CD14-positive monocyte (primary cell): ENCODE measurements around the gene UBAC1. TPM values are rescaled to one million over a fixed set of nuclear protein-coding genes. Genes with fewer than 3 reads are reported as not detected.

ENCODE experiments used
- DNase-seq, 3 donors: peaks; one replicate each; pipeline ENCODE4 v3.0.0-alpha.2; 2011 to 2022
- H2AFZ ChIP-seq: 2 replicates; pipeline ENCODE4 v1.6.0; 2012; ENCODE audit warnings: mild to moderate bottlenecking, low read depth, low read length, inconsistent platforms; ENCODE audit not compliant: insufficient read depth, poor library complexity, severe bottlenecking
- H3K27ac ChIP-seq, 2 donors: 1 replicate in 1 of 2; 2 replicates in 1 of 2; pipeline ENCODE4 v1.5.1; 2012 to 2013; ENCODE audit warnings: low read length in 2 of 2, control low read depth in 1 of 2, inconsistent platforms in 1 of 2, low read depth in 1 of 2, mild to moderate bottlenecking in 1 of 2
- H3K27me3 ChIP-seq, 2 donors: one replicate each; pipeline versions ENCODE4 v1.6.0 to v1.6.1; 2011 to 2013; ENCODE audit warnings: low read length in 2 of 2; ENCODE audit not compliant: control insufficient read depth in 2 of 2, insufficient read depth in 2 of 2
- H3K36me3 ChIP-seq, 2 donors: replicated peaks in 1 of 2; 1 replicate in 1 of 2; 2 replicates in 1 of 2; pipeline versions ENCODE4 v1.5.1 to v1.6.1; 2012 to 2013; ENCODE audit warnings: low read length in 2 of 2, control low read depth in 1 of 2, inconsistent platforms in 1 of 2, mild to moderate bottlenecking in 1 of 2; ENCODE audit not compliant: insufficient read depth in 2 of 2, control insufficient read depth in 1 of 2
- H3K4me1 ChIP-seq, 2 donors: 1 replicate in 1 of 2; 2 replicates in 1 of 2; pipeline versions ENCODE4 v1.5.1 to v1.6.1; 2012 to 2013; ENCODE audit warnings: low read length in 2 of 2, control low read depth in 1 of 2, inconsistent platforms in 1 of 2, mild to moderate bottlenecking in 1 of 2, moderate library complexity in 1 of 2; ENCODE audit not compliant: insufficient read depth in 2 of 2, control insufficient read depth in 1 of 2
- H3K4me2 ChIP-seq: replicated peaks from 2 replicates; pipeline ENCODE3; 2012; ENCODE audit warnings: low read length, moderate library complexity, mild to moderate bottlenecking; ENCODE audit not compliant: poor library complexity, severe bottlenecking; ENCODE audit errors: extremely low read depth
- H3K4me3 ChIP-seq, 3 experiments: fragments of 200-600 bp in 1 of 3; sonication (generic) in 1 of 3; replicated peaks in 1 of 3; 1 replicate in 2 of 3; 2 replicates in 1 of 3; pipeline ENCODE4 v1.5.1; 2011 to 2013; ENCODE audit warnings: low read length in 3 of 3, mild to moderate bottlenecking in 3 of 3, control low read depth in 2 of 3, low read depth in 2 of 3, inconsistent platforms in 1 of 3, moderate library complexity in 1 of 3
- H3K79me2 ChIP-seq: 2 replicates; pipeline ENCODE4 v1.6.0; 2012; ENCODE audit warnings: mild to moderate bottlenecking, control low read depth, inconsistent platforms, low read length, moderate library complexity; ENCODE audit not compliant: insufficient read depth
- H3K9ac ChIP-seq: 2 replicates; pipeline ENCODE4 v1.6.0; 2017; ENCODE audit warnings: low read length, mild to moderate bottlenecking; ENCODE audit not compliant: insufficient read depth, poor library complexity, severe bottlenecking
- H3K9me3 ChIP-seq, 2 donors: replicated peaks in 1 of 2; 1 replicate in 1 of 2; 2 replicates in 1 of 2; pipeline versions ENCODE4 v1.5.1 to v1.6.1; 2012 to 2013; ENCODE audit warnings: low read length in 2 of 2, control low read depth in 1 of 2; ENCODE audit not compliant: control insufficient read depth in 1 of 2, insufficient read depth in 1 of 2
- H4K20me1 ChIP-seq: 2 replicates; pipeline ENCODE4 v1.6.0; 2012; ENCODE audit warnings: mild to moderate bottlenecking, low read length, control low read depth, moderate library complexity; ENCODE audit not compliant: insufficient read depth
- H3K27ac Mint-ChIP-seq, 7 donors: one replicate each; pipeline ENCODE4 v1.8.0; 2020; ENCODE audit warnings: mild to moderate bottlenecking in 7 of 7, mixed read lengths in 7 of 7, moderate library complexity in 6 of 7, inconsistent platforms in 2 of 7
- H3K27me3 Mint-ChIP-seq, 3 donors: one replicate each; pipeline ENCODE4 v1.8.0; 2021 to 2022; ENCODE audit warnings: low read depth in 3 of 3, mild to moderate bottlenecking in 3 of 3, mixed read lengths in 3 of 3, moderate library complexity in 3 of 3, inconsistent platforms in 1 of 3
- H3K36me3 Mint-ChIP-seq, 2 donors: one replicate each; pipeline ENCODE4 v1.8.0; 2020; ENCODE audit warnings: mixed read lengths in 2 of 2, inconsistent platforms in 1 of 2, mild to moderate bottlenecking in 1 of 2
- H3K4me1 Mint-ChIP-seq: one replicate; pipeline ENCODE4 v1.8.0; 2020; ENCODE audit warnings: mild to moderate bottlenecking, mixed read lengths
- H3K4me3 Mint-ChIP-seq, 2 donors: one replicate each; pipeline ENCODE4 v1.8.0; 2020; ENCODE audit warnings: mild to moderate bottlenecking in 2 of 2, mixed read lengths in 2 of 2, moderate library complexity in 1 of 2
- H3K9me3 Mint-ChIP-seq, 7 donors: one replicate each; pipeline ENCODE4 v1.8.0; 2020 to 2022; ENCODE audit warnings: mixed read lengths in 7 of 7, mild to moderate bottlenecking in 6 of 7, moderate library complexity in 6 of 7, inconsistent platforms in 2 of 7
- WGBS: methylation state at CpG from one replicate; pipeline ENCODE4 v1.1.5; 2013; ENCODE audit warnings: missing lambda C conversion rate; ENCODE audit not compliant: insufficient coverage; 5-methylcytosine and 5-hydroxymethylcytosine counted together
- intact Hi-C, 2 donors: fragments of 100-400 bp; cut with micrococcal nuclease; formaldehyde crosslinking; loops; one replicate each; pipeline versions ENCODE4 v1.15.0 to v1.15.1; 2023
- polyA plus RNA-seq, 3 donors: library from polyadenylated mRNA; depleted of rRNA in 1 of 3; unstranded in 2 of 3; stranded (reverse) in 1 of 3; fragments of 300-500 nt in 2 of 3; fragments of >200 nt in 1 of 3; fragmentation: Illumina TruSeq in 2 of 3; gene quantifications; 1 replicate in 2 of 3; 2 replicates in 1 of 3; pipeline ENCODE4 v1.2.3, GENCODE V29; 2012 to 2021
- TF ChIP-seq, protein P1 (sequence below): fragments of 200-600 bp; IDR thresholded peaks from one replicate; pipeline ENCODE4 v1.8.0; 2022; ENCODE audit warnings: antibody characterized with exemption, mild to moderate bottlenecking

Gene UBAC1
- polyA plus RNA-seq, 3 donors: 35.8 to 63.1 (median 52.5) TPM

DNA sequence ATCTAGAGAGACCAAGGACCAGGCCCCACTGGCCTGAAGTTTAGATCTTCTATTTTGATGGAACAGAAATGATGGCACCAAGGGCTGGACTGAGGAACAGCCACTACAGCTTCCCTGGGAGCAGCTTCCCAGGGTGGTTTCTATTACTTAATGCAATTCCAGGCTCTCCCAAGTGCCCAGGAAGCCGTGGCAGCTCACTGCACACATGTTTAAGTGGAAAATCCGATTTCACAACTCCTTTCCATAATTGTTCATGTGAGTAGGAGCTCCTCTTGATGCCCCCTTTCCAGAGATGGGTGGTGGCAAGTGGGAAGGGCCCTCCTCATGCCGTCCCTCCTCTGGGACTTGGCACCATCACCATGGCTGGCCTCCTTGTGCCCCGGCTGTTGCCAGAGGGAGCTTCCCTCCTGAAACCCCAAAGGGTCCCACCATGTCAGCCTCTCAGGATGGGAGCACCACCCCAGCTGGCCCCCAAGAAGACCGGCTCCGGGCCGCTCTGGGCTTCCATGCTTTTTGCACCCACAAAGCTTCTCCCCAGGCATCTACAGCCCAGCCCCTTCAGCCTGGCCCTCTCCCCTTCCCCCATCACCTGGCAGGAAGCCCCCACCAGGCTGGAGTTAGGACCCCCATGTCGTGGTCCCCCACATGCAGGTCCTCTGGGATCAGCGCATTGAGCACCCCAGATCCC is 9.1 kb upstream of the UBAC1 start:
- Histone ChIP-seq H4K20me1 (no peaks in the 10 kb centered on the region), H3K4me1 (peaks cover 44 to 49% of the 10 kb centered on the region in 2 donors), H3K79me2 (no peaks in the 10 kb centered on the region), H3K4me3 (no peak overlapping the region), H3K36me3 (no peaks in the 10 kb centered on the region), H3K27ac (peak overlapping the region in 1 of 2 donors; percentile 56), H3K9me3 (no peaks in the 10 kb centered on the region), H3K4me2 (no peak overlapping the region), H3K27me3 (no peaks in the 10 kb centered on the region), H2AFZ (no peak overlapping the region), H3K9ac (no peak overlapping the region)
- peaks cover 46% of the 10 kb centered on the region for H3K4me1 Mint-ChIP-seq
- no peaks in the 10 kb centered on the region for H3K36me3 Mint-ChIP-seq
- intact Hi-C loops: no loop called here
- peak overlapping the region in 6 of 7 donors; percentile 78 to 93 (median 90) for H3K27ac Mint-ChIP-seq
- DNase-seq: no peak
- H3K27me3 Mint-ChIP-seq: peaks cover 1 to 3% (median 3%) of the 10 kb centered on the region in 3 donors
- WGBS: 96% methylated on average over 5 of the region's 9 CpGs
- TF ChIP-seq, protein P1, sequence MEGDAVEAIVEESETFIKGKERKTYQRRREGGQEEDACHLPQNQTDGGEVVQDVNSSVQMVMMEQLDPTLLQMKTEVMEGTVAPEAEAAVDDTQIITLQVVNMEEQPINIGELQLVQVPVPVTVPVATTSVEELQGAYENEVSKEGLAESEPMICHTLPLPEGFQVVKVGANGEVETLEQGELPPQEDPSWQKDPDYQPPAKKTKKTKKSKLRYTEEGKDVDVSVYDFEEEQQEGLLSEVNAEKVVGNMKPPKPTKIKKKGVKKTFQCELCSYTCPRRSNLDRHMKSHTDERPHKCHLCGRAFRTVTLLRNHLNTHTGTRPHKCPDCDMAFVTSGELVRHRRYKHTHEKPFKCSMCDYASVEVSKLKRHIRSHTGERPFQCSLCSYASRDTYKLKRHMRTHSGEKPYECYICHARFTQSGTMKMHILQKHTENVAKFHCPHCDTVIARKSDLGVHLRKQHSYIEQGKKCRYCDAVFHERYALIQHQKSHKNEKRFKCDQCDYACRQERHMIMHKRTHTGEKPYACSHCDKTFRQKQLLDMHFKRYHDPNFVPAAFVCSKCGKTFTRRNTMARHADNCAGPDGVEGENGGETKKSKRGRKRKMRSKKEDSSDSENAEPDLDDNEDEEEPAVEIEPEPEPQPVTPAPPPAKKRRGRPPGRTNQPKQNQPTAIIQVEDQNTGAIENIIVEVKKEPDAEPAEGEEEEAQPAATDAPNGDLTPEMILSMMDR: no peak
- H3K9me3 Mint-ChIP-seq: peaks cover 0 to 2% (median 0%) of the 10 kb centered on the region in 7 donors
- H3K4me3 Mint-ChIP-seq: no peak overlapping the region

DNA sequence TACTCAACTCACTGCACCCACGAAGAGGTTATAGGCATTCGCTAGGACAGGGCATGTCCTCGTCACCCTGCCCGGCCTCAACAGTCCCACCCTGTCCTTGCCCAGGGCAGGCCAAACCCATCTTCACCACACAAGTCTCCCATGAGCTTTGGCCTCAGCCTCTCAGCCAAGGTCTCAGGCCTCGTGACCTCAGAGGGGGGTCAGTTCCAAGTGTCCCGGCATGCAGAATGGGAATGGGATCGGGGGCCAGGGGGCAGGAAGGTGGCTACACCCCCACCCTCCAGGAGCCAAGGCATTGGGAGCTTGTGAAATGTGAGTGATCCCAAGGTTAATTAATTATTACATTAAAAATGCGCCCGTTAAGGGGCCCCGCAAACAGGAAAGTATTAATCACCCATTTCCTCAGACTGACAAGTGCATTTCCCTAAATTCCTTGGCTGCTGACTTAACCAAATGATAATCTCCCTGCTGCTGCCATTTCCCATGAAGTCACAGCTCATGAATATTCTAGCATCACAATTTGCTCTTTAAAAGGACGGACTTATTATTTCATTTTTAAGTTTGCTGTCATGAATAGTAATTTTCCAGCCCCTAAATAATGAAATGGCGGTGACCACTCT is 8.0 kb upstream of the UBAC1 start:
- H3K9ac ChIP-seq: peak overlapping the region; percentile 5
- no peaks in the 10 kb centered on the region for H3K9me3 ChIP-seq
- H3K4me3 ChIP-seq: peak overlapping the region in 1 of 3 experiments; percentile 31
- Mint-ChIP-seq H3K9me3 (no peaks in the 10 kb centered on the region), H3K36me3 (no peaks in the 10 kb centered on the region), H3K27ac (peak overlapping the region; percentile 78 to 93 (median 89)), H3K4me3 (peak overlapping the region; percentile 6 to 62), H3K4me1 (peaks cover 45% of the 10 kb centered on the region), H3K27me3 (peaks cover 1 to 5% (median 3%) of the 10 kb centered on the region in 3 donors)
- H3K36me3 ChIP-seq: no peaks in the 10 kb centered on the region
- TF ChIP-seq, protein P1: no peak
- peak overlapping the region; percentile 67 to 69 for H3K27ac ChIP-seq
- intact Hi-C loops: loop anchor here (5.0 to 10.0 kb wide), 3 partner anchors 76 to 104 kb away; no protein-coding TSS in a partner anchor
- no peaks in the 10 kb centered on the region for H3K79me2 ChIP-seq
- 26% methylated on average over 8 of the region's 12 CpGs for WGBS
- peak overlapping the region; percentile 37 for H3K4me2 ChIP-seq
- H3K4me1 ChIP-seq: peaks cover 42 to 47% of the 10 kb centered on the region in 2 donors
- H3K27me3 ChIP-seq: no peaks in the 10 kb centered on the region
- DNase-seq: peak; percentile 78 to 89 (median 88)
- no peaks in the 10 kb centered on the region for H4K20me1 ChIP-seq
- no peak overlapping the region for H2AFZ ChIP-seq
